OCI-LY7 (cell line): ENCODE measurements around the gene SUSD4. TPM values are rescaled to one million over a fixed set of nuclear protein-coding genes. Genes with fewer than 3 reads are reported as not detected.
"Not testable (repeated sequence)": the region's sequence is repeated elsewhere in the genome, so short reads cannot be mapped to it uniquely, and the experiment has no call there.

Experiments used
- BruUV-seq: library from RNA; stranded (reverse); fragments of 400-500 nt; replicated peaks from 2 replicates; lab custom pipeline; 2021; lab: Mats Ljungman, UMichigan
- CTCF ChIA-PET: fragments of 300-600 bp; sonication (Branson Sonifier 250); formaldehyde crosslinking; loops from one replicate; lab custom pipeline; 2022; ENCODE audit warnings: antibody characterized with exemption; ENCODE audit not compliant: unreplicated experiment; lab: Charles Lee
- POLR2A ChIA-PET: fragments of 300-600 bp; sonication (Branson Sonifier 250); formaldehyde crosslinking; loops from one replicate; lab custom pipeline; 2022; ENCODE audit warnings: antibody characterized with exemption; lab: Charles Lee
- DNase-seq: peaks from one replicate; pipeline ENCODE4 v3.0.0-alpha.2; 2015; ENCODE audit warnings: low spot score
- H2AFZ ChIP-seq: fragments of 200-600 bp; sonication (generic), shearing (Covaris generic); 2 replicates; pipeline ENCODE4 v1.6.1; 2014; ENCODE audit warnings: mild to moderate bottlenecking, antibody characterized with exemption, low read length, moderate library complexity
- H3K27ac ChIP-seq: fragments of 200-600 bp; sonication (generic); 2 replicates; pipeline ENCODE4 v1.5.1; 2014; ENCODE audit warnings: mixed run types, low read depth, mild to moderate bottlenecking, moderate library complexity, low read length, inconsistent platforms; ENCODE audit not compliant: poor library complexity, severe bottlenecking
- H3K36me3 ChIP-seq: fragments of 200-600 bp; sonication (generic); 2 replicates; pipeline ENCODE4 v1.6.1; 2014; ENCODE audit warnings: mild to moderate bottlenecking, antibody characterized with exemption, low read length, moderate library complexity, mixed read lengths; ENCODE audit not compliant: insufficient read depth
- H3K4me1 ChIP-seq: fragments of 200-600 bp; sonication (generic); 2 replicates; pipeline ENCODE4 v1.5.1; 2014; ENCODE audit warnings: mild to moderate bottlenecking, low read length; ENCODE audit not compliant: insufficient read depth, poor library complexity, severe bottlenecking
- H3K4me2 ChIP-seq: fragments of 200-600 bp; sonication (generic); 2 replicates; pipeline ENCODE4 v1.6.1; 2014; ENCODE audit warnings: mild to moderate bottlenecking, low read length
- H3K4me3 ChIP-seq: fragments of 200-600 bp; sonication (generic); 2 replicates; pipeline ENCODE4 v1.5.1; 2014; ENCODE audit warnings: mild to moderate bottlenecking, low read depth, low read length; ENCODE audit not compliant: poor library complexity, severe bottlenecking
- H3K79me2 ChIP-seq: fragments of 200-600 bp; sonication (generic); 2 replicates; pipeline ENCODE4 v1.6.1; 2016; ENCODE audit warnings: low read depth, mild to moderate bottlenecking, low read length, moderate library complexity, mixed read lengths; ENCODE audit not compliant: insufficient read depth
- H3K9me2 ChIP-seq: fragments of 200-600 bp; sonication (generic); 2 replicates; pipeline ENCODE4 v1.6.1; 2016; ENCODE audit warnings: mild to moderate bottlenecking, low read length, mixed read lengths; ENCODE audit not compliant: insufficient read depth
- H3K9me3 ChIP-seq: fragments of 200-600 bp; sonication (generic); 2 replicates; pipeline ENCODE4 v1.6.1; 2014; ENCODE audit warnings: mild to moderate bottlenecking, mixed run types, low read length, mixed read lengths
- H4K20me1 ChIP-seq: fragments of 200-600 bp; sonication (generic); 2 replicates; pipeline ENCODE4 v1.6.1; 2014; ENCODE audit warnings: mild to moderate bottlenecking, antibody characterized with exemption, low read length, moderate library complexity, mixed read lengths; ENCODE audit not compliant: insufficient read depth
- EZH2phosphoT487 ChIP-seq: fragments of 200-600 bp; sonication (generic); IDR thresholded peaks from 2 replicates; pipeline ENCODE4 v1.6.1; 2018; ENCODE audit warnings: low read depth, borderline replicate concordance, mild to moderate bottlenecking, mixed run types, antibody characterized with exemption, low read length, moderate library complexity, mixed read lengths
- intact Hi-C: fragments of 100-400 bp; cut with micrococcal nuclease; formaldehyde crosslinking; loops from one replicate; pipeline ENCODE4 v1.10.0; 2022; ENCODE audit not compliant: unreplicated experiment
- total RNA-seq, 2 experiments: library from RNA; depleted of rRNA in 1 of 2; stranded (reverse); fragments of >200 nt in 1 of 2; shearing (Covaris generic) in 1 of 2; gene quantifications; 2 replicates each; pipeline ENCODE4 v1.2.3, GENCODE V29; 2014 to 2022
- TF ChIP-seq, protein P1 (sequence below): fragments of 200-600 bp; sonication (generic); conservative IDR thresholded peaks from 2 replicates; pipeline ENCODE4 v1.5.1; 2014; ENCODE audit warnings: mild to moderate bottlenecking, antibody characterized with exemption, low read length, moderate library complexity, mixed read lengths

The SUSD4 gene
- total RNA-seq, 2 experiments from 2014 or later, result 0.42 TPM; not detected in 1

- CTCF ChIA-PET, H3K4me1 ChIP-seq, DNase-seq, H3K4me3 ChIP-seq, H3K79me2 ChIP-seq, H4K20me1 ChIP-seq, BruUV-seq, H3K36me3 ChIP-seq, H3K4me2 ChIP-seq, H2AFZ ChIP-seq, POLR2A ChIA-PET, intact Hi-C loops, H3K9me2 ChIP-seq, H3K9me3 ChIP-seq, H3K27ac ChIP-seq: not testable (repeated sequence)
Observed at GRCh38 chr1:223278311-223278710, 85.7 kb downstream of the SUSD4 start.

GRCh38 chr1:223276029-223276428, 87.9 kb downstream of the SUSD4 start:
- Histone ChIP-seq H2AFZ (no peak overlapping the region), H3K4me1 (no peaks in the 10 kb centered on the region), H4K20me1 (no peaks in the 10 kb centered on the region; the same call in 1 of the 2 replicates), H3K79me2 (no peaks in the 10 kb centered on the region), H3K9me3 (no peaks in the 10 kb centered on the region), H3K36me3 (no peaks in the 10 kb centered on the region), H3K4me2 (no peak overlapping the region), H3K9me2 (no peaks in the 10 kb centered on the region), H3K27ac (no peak overlapping the region), H3K4me3 (no peak overlapping the region)
- no peak for DNase-seq
- ChIA-PET CTCF (no interaction called here), POLR2A (no interaction called here)
- no TSS peak for BruUV-seq
- TF ChIP-seq EZH2phosphoT487, result no peak
- TF ChIP-seq, protein P1, sequence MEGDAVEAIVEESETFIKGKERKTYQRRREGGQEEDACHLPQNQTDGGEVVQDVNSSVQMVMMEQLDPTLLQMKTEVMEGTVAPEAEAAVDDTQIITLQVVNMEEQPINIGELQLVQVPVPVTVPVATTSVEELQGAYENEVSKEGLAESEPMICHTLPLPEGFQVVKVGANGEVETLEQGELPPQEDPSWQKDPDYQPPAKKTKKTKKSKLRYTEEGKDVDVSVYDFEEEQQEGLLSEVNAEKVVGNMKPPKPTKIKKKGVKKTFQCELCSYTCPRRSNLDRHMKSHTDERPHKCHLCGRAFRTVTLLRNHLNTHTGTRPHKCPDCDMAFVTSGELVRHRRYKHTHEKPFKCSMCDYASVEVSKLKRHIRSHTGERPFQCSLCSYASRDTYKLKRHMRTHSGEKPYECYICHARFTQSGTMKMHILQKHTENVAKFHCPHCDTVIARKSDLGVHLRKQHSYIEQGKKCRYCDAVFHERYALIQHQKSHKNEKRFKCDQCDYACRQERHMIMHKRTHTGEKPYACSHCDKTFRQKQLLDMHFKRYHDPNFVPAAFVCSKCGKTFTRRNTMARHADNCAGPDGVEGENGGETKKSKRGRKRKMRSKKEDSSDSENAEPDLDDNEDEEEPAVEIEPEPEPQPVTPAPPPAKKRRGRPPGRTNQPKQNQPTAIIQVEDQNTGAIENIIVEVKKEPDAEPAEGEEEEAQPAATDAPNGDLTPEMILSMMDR, result no peak
- intact Hi-C loops, result no loop called here

DNA sequence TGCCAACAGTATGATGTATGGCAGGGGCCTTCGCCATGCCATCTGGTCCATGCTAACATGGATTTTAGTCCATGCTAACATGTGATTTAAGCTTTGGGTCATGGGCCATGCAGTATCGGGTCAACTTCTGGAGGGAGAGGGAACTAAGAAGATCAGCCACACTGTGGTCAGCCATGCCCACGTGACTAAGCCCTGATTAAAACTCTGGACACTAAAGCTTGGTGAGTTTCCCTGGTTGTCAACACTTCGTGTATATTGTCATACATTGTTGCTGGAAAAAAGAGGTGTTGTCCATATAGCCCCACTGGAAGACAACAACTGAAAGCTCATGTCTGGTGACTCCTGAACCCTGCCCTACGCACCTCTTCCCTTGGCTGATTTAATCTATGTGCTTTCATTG, 90.5 kb downstream of the SUSD4 start:
- CTCF ChIA-PET, result no interaction called here
- TF ChIP-seq, protein P1, result no peak
- TF ChIP-seq EZH2phosphoT487, result no peak

More for the DNA sequence above, 90.5 kb downstream of the SUSD4 start:
- POLR2A ChIA-PET, result no interaction called here
- Histone ChIP-seq H3K4me1 (no peaks in the 10 kb centered on the region), H3K36me3 (no peaks in the 10 kb centered on the region), H2AFZ (no peak overlapping the region), H3K27ac (no peak overlapping the region), H3K4me3 (no peak overlapping the region), H3K4me2 (no peak overlapping the region), H3K9me3 (no peaks in the 10 kb centered on the region), H4K20me1 (no peaks in the 10 kb centered on the region; the same call in 1 of the 2 replicates), H3K9me2 (no peaks in the 10 kb centered on the region), H3K79me2 (no peaks in the 10 kb centered on the region)
- intact Hi-C loops, result no loop called here
- DNase-seq, result no peak
- BruUV-seq, result no TSS peak
